Measurements from ENCODE around the gene MAPKBP1. TPM values are rescaled to one million over a fixed set of nuclear protein-coding genes. Genes with fewer than 3 reads are reported as not detected.

Gene MAPKBP1
- total RNA-seq, 4 donors from 2014 or later, result 35.3 to 64.4 (median 47.7) TPM

- 47 to 54% methylated on average over 4 of the region's 4 CpGs for WGBS, 2 donors
- intact Hi-C loops (cut with DNase I; ENCODE audit: low total_unique reads), result no loop called here
- no peak overlapping the region for H3K4me3 ChIP-seq (ENCODE audit: low read depth, poor library complexity, severe bottlenecking)
- TF ChIP-seq, protein P1, sequence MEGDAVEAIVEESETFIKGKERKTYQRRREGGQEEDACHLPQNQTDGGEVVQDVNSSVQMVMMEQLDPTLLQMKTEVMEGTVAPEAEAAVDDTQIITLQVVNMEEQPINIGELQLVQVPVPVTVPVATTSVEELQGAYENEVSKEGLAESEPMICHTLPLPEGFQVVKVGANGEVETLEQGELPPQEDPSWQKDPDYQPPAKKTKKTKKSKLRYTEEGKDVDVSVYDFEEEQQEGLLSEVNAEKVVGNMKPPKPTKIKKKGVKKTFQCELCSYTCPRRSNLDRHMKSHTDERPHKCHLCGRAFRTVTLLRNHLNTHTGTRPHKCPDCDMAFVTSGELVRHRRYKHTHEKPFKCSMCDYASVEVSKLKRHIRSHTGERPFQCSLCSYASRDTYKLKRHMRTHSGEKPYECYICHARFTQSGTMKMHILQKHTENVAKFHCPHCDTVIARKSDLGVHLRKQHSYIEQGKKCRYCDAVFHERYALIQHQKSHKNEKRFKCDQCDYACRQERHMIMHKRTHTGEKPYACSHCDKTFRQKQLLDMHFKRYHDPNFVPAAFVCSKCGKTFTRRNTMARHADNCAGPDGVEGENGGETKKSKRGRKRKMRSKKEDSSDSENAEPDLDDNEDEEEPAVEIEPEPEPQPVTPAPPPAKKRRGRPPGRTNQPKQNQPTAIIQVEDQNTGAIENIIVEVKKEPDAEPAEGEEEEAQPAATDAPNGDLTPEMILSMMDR (IDR thresholded peaks at IDR 0.05), result no peak
- no peak for TF ChIP-seq POLR2A (IDR thresholded peaks at IDR 0.05)
- DNase-seq (ENCODE audit: low spot score in 2 of 2), result no peak
These were observed 15.0 kb downstream of the MAPKBP1 start for GRCh38 chr15:41789236-41789635.

GRCh38 chr15:41789662-41790061, 15.4 kb downstream of the MAPKBP1 start:
- intact Hi-C loops (cut with DNase I; ENCODE audit: low total_unique reads), result no loop called here
- DNase-seq (ENCODE audit: low spot score in 2 of 2), result no peak

GRCh38 chr15:41790169-41790568, 15.9 kb downstream of the MAPKBP1 start:
- 60 to 61% methylated on average over 3 of the region's 3 CpGs for WGBS, 2 donors
- H3K4me3 ChIP-seq (ENCODE audit: low read depth, poor library complexity, severe bottlenecking), result no peak overlapping the region
- TF ChIP-seq POLR2A (IDR thresholded peaks at IDR 0.05), result no peak
- TF ChIP-seq, protein P1 (IDR thresholded peaks at IDR 0.05), result no peak
- no peak for DNase-seq (ENCODE audit: low spot score in 2 of 2)
- intact Hi-C loops (cut with DNase I; ENCODE audit: low total_unique reads), result no loop called here

More at GRCh38 chr15:41789662-41790061, 15.4 kb downstream of the MAPKBP1 start:
- H3K4me3 ChIP-seq (ENCODE audit: low read depth, poor library complexity, severe bottlenecking), result no peak overlapping the region
- TF ChIP-seq POLR2A (IDR thresholded peaks at IDR 0.05), result no peak
- TF ChIP-seq, protein P1 (IDR thresholded peaks at IDR 0.05), result no peak

GRCh38 chr15:41790756-41791546, 16.7 kb downstream of the MAPKBP1 start:
- intact Hi-C loops (cut with DNase I; ENCODE audit: low total_unique reads), result no loop called here
- DNase-seq (ENCODE audit: low spot score in 2 of 2), result no peak

DNA sequence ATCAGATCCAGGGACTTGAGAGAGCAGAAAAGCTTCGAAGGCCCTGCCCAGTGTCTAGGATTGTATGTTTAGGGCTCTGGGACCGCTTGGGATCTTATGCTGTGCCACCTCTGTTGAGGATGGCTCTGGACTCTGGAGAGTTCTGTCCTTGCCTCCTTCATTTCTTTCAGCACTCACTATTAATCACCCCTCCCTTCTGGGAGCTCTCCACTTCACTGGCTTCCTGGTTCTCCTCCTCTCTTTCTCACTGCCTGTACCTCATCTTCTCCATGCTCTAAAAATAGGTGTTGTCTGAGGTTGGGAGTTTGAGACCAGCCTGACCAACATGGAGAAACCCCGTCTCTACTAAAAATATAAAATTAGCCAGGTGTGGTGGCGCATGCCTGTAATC, 17.3 kb downstream of the MAPKBP1 start:
- no peak for DNase-seq (ENCODE audit: low spot score in 2 of 2)
- WGBS, 2 donors, result 82 to 96% methylated on average over 4 of the region's 4 CpGs
- TF ChIP-seq POLR2A (IDR thresholded peaks at IDR 0.05), result no peak
- TF ChIP-seq, protein P1 (IDR thresholded peaks at IDR 0.05), result no peak
- intact Hi-C loops (cut with DNase I; ENCODE audit: low total_unique reads), result no loop called here
- no peak overlapping the region for H3K4me3 ChIP-seq (ENCODE audit: low read depth, poor library complexity, severe bottlenecking)

More at GRCh38 chr15:41790756-41791546, 16.7 kb downstream of the MAPKBP1 start:
- H3K4me3 ChIP-seq (ENCODE audit: low read depth, poor library complexity, severe bottlenecking), result no peak overlapping the region
- no peak for TF ChIP-seq POLR2A (IDR thresholded peaks at IDR 0.05)
- TF ChIP-seq, protein P1 (IDR thresholded peaks at IDR 0.05), result no peak
- 32 to 38% methylated on average over 5 of the region's 5 CpGs for WGBS, 2 donors
